Hepatocyte (in vitro differentiated cells): ENCODE data around the gene WDFY2.

Experiments
- EZH2 ChIP-seq: fragments of 200-600 bp; sonication (generic); IDR thresholded peaks from 2 replicates; pipeline ENCODE4 v1.6.1; 2016; ENCODE audit warnings: antibody characterized with exemption, mild to moderate bottlenecking, borderline replicate concordance
- TF ChIP-seq, protein P1 (sequence below): fragments of 200-600 bp; sonication (generic); IDR thresholded peaks from 2 replicates; pipeline ENCODE4 v1.5.1; 2016; ENCODE audit warnings: antibody characterized with exemption, mild to moderate bottlenecking; ENCODE audit not compliant: poor library complexity

DNA sequence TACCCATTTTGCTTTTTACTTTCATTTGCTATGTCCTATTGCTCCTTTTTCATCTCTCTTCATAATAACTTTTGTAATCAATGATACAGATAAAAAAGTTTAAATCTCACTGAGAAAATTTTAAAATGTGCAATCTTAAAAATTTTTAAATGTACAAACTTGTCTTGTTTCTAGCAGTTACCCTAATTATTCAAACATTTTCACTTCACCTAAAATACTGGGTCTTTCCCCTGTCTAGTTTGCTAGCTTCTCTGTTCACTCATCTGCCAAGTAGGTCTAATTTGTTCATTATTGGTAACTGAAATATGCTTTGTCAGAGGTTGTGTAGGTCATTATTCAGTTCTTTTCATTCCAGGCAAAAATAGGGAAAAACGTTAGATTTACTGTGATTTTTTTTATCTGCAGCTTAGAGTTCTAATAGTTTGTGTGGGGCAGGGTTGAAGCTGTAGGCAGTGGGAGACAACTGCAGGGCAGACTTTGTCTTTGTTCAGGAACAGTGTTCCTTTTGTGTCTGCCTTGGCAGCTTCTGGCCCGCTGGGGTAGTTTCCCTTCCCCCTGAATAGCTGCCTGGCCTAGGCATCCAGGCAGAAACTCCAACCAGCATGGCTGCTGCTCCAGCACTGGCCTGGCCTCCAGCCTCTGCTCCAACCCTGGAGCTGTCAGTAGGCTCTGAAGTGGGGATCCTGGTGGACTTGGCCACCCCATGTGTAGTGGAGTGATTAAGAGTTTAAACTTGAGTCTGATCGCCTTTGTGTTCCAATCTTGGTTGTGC, 48.5 kb downstream of the WDFY2 start:
- TF ChIP-seq, protein P1, sequence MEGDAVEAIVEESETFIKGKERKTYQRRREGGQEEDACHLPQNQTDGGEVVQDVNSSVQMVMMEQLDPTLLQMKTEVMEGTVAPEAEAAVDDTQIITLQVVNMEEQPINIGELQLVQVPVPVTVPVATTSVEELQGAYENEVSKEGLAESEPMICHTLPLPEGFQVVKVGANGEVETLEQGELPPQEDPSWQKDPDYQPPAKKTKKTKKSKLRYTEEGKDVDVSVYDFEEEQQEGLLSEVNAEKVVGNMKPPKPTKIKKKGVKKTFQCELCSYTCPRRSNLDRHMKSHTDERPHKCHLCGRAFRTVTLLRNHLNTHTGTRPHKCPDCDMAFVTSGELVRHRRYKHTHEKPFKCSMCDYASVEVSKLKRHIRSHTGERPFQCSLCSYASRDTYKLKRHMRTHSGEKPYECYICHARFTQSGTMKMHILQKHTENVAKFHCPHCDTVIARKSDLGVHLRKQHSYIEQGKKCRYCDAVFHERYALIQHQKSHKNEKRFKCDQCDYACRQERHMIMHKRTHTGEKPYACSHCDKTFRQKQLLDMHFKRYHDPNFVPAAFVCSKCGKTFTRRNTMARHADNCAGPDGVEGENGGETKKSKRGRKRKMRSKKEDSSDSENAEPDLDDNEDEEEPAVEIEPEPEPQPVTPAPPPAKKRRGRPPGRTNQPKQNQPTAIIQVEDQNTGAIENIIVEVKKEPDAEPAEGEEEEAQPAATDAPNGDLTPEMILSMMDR, result no peak
- no peak for TF ChIP-seq EZH2
